ENCODE data around the gene KCNK7. TPM values are rescaled to one million over a fixed set of nuclear protein-coding genes. Genes with fewer than 3 reads are reported as not detected.

KCNK7 gene
- total RNA-seq, 1 donor from 2014 or later: 12.0 TPM

- no peak for DNase-seq (ENCODE audit: extremely low spot score in 2 of 2)
- Histone ChIP-seq H3K27ac (peak overlapping the region; percentile 98), H3K4me3 (no peak overlapping the region), H3K4me1 (peaks cover 60% of the 10 kb centered on the region), H3K27me3 (no peaks in the 10 kb centered on the region), H3K9me3 (no peaks in the 10 kb centered on the region), H3K36me3 (no peaks in the 10 kb centered on the region)
- intact Hi-C loops (cut with DNase I): no loop called here
- no peak for TF ChIP-seq POLR2AphosphoS5 (IDR thresholded peaks at IDR 0.05; ENCODE audit: insufficient read depth in 1 of 2, low read depth in 1 of 2)
- no peak for TF ChIP-seq POLR2A (IDR thresholded peaks at IDR 0.05)
- no peak for TF ChIP-seq CTCF (IDR thresholded peaks at IDR 0.05)
Observed at GRCh38 chr11:65559535-65559934, 36.1 kb downstream of the KCNK7 start.

- intact Hi-C loops (cut with DNase I): no loop called here
- TF ChIP-seq POLR2A (IDR thresholded peaks at IDR 0.05) (no peak), POLR2AphosphoS5 (IDR thresholded peaks at IDR 0.05; ENCODE audit: insufficient read depth in 1 of 2, low read depth in 1 of 2) (peak in 1 of 2 donors; percentile 62)
- no peaks in the 10 kb centered on the region for H3K9me3 ChIP-seq
- H3K27ac ChIP-seq: peak overlapping the region; percentile 98
- DNase-seq (ENCODE audit: extremely low spot score in 2 of 2): no peak
- H3K36me3 ChIP-seq: no peaks in the 10 kb centered on the region
- H3K4me3 ChIP-seq: peak overlapping the region; percentile 62 to 90
- H3K27me3 ChIP-seq: no peaks in the 10 kb centered on the region
- H3K4me1 ChIP-seq: peaks cover 64% of the 10 kb centered on the region
Observed at GRCh38 chr11:65558930-65559509, 36.6 kb downstream of the KCNK7 start.

GRCh38 chr11:65558002-65558929 is 37.3 kb downstream of the KCNK7 start, which contains the start of gene LTBP3:
TSS of gene LTBP3 (minus strand) at chr11:65558359. CDS start at chr11:65557959, 400 bp downstream.
- no peak for DNase-seq (ENCODE audit: extremely low spot score in 2 of 2)
- peak within 1 kb of the TSS; percentile 98 for H3K27ac ChIP-seq
- no peak for TF ChIP-seq CTCF (IDR thresholded peaks at IDR 0.05)
- TF ChIP-seq POLR2A (IDR thresholded peaks at IDR 0.05): peak in 1 of 2 donors; percentile 14
- TF ChIP-seq POLR2AphosphoS5 (IDR thresholded peaks at IDR 0.05; ENCODE audit: insufficient read depth in 1 of 2, low read depth in 1 of 2): no peak
- peak within 1 kb of the TSS; percentile 62 to 90 for H3K4me3 ChIP-seq
- peaks cover 0 to 5% of the 10 kb centered on the region in 2 donors for H3K36me3 ChIP-seq
- peaks cover 72% of the 10 kb centered on the region for H3K4me1 ChIP-seq
- intact Hi-C loops (cut with DNase I): no loop called here
- H3K9me3 ChIP-seq: no peaks in the 10 kb centered on the region
- no peaks in the 10 kb centered on the region for H3K27me3 ChIP-seq

GRCh38 chr11:65557280-65558001 is 38.2 kb downstream of the KCNK7 start:
- Histone ChIP-seq H3K36me3 (peaks cover 0 to 12% of the 10 kb centered on the region in 2 donors), H3K27me3 (no peaks in the 10 kb centered on the region), H3K27ac (peak overlapping the region; percentile 98), H3K4me1 (peaks cover 77% of the 10 kb centered on the region), H3K4me3 (peak overlapping the region; percentile 62 to 90), H3K9me3 (no peaks in the 10 kb centered on the region)
- no peak for DNase-seq (ENCODE audit: extremely low spot score in 2 of 2)
- TF ChIP-seq POLR2A (IDR thresholded peaks at IDR 0.05) (no peak), CTCF (IDR thresholded peaks at IDR 0.05) (no peak), POLR2AphosphoS5 (IDR thresholded peaks at IDR 0.05; ENCODE audit: insufficient read depth in 1 of 2, low read depth in 1 of 2) (no peak)
- intact Hi-C loops (cut with DNase I): loop anchor here (1.0 kb wide), 1 partner anchor 40 kb away; no protein-coding TSS in a partner anchor
